ENCODE results near the gene BLOC1S3.

Gene BLOC1S3

GRCh38 chr19:45162608-45163143 lies 15.9 kb upstream of the BLOC1S3 start:
- no peak for TF ChIP-seq CTCF (conservative IDR thresholded peaks at IDR 0.05; ENCODE audit: low read depth, low read length)
- no peak overlapping the region for H3K4me3 ChIP-seq (ENCODE audit: low read length)
- DNase-seq (ENCODE audit: low read depth) = no peak

GRCh38 chr19:45163156-45163555 lies 15.4 kb upstream of the BLOC1S3 start:
- no peak for DNase-seq (ENCODE audit: low read depth)
- no peak overlapping the region for H3K4me3 ChIP-seq (ENCODE audit: low read length)
- no peak for TF ChIP-seq CTCF (conservative IDR thresholded peaks at IDR 0.05; ENCODE audit: low read depth, low read length)

GRCh38 chr19:45163751-45164460 lies 14.7 kb upstream of the BLOC1S3 start:
- no peak for DNase-seq (ENCODE audit: low read depth)
- TF ChIP-seq CTCF (conservative IDR thresholded peaks at IDR 0.05; ENCODE audit: low read depth, low read length) = no peak
- H3K4me3 ChIP-seq (ENCODE audit: low read length) = no peak overlapping the region

GRCh38 chr19:45164577-45165335 lies 13.8 kb upstream of the BLOC1S3 start:
- no peak for TF ChIP-seq CTCF (conservative IDR thresholded peaks at IDR 0.05; ENCODE audit: low read depth, low read length)
- no peak for DNase-seq (ENCODE audit: low read depth)
- no peak overlapping the region for H3K4me3 ChIP-seq (ENCODE audit: low read length)

- no peak for DNase-seq (ENCODE audit: low read depth)
- no peak overlapping the region for H3K4me3 ChIP-seq (ENCODE audit: low read length)
- no peak for TF ChIP-seq CTCF (conservative IDR thresholded peaks at IDR 0.05; ENCODE audit: low read depth, low read length)
Observed at GRCh38 chr19:45166723-45167252, 11.8 kb upstream of the BLOC1S3 start.

GRCh38 chr19:45168767-45169351 lies 9.7 kb upstream of the BLOC1S3 start:
- no peak for TF ChIP-seq CTCF (conservative IDR thresholded peaks at IDR 0.05; ENCODE audit: low read depth, low read length)
- no peak for DNase-seq (ENCODE audit: low read depth)
- H3K4me3 ChIP-seq (ENCODE audit: low read length) = no peak overlapping the region
